Glomerular visceral epithelial cell (primary cell): ENCODE results near the gene ARHGAP10.

ENCODE experiments used
- DNase-seq: peaks from one replicate; pipeline ENCODE4 v3.0.0-alpha.2; 2016; ENCODE audit errors: extremely low spot score

The ARHGAP10 gene

GRCh38 chr4:147825451-147826287 is 93.8 kb downstream of the ARHGAP10 start:
- DNase-seq: no peak

GRCh38 chr4:147826288-147826646 is 94.4 kb downstream of the ARHGAP10 start:
- no peak for DNase-seq

- DNase-seq: peak; percentile 22
Measured at GRCh38 chr4:147828331-147828905, 96.5 kb downstream of the ARHGAP10 start.

- no peak for DNase-seq
Measured at GRCh38 chr4:147829401-147830101, 97.7 kb downstream of the ARHGAP10 start.

GRCh38 chr4:147830102-147830463 is 98.2 kb downstream of the ARHGAP10 start:
- DNase-seq: no peak

- DNase-seq: peak; percentile 27
Measured at GRCh38 chr4:147830987-147831386, 99.1 kb downstream of the ARHGAP10 start.

GRCh38 chr4:147831551-147832171 is 99.8 kb downstream of the ARHGAP10 start:
- DNase-seq: peak; percentile 77

GRCh38 chr4:147833254-147833653 is 101.4 kb downstream of the ARHGAP10 start:
- peak; percentile 31 for DNase-seq

GRCh38 chr4:147833741-147834140 is 101.9 kb downstream of the ARHGAP10 start:
- no peak for DNase-seq

GRCh38 chr4:147834480-147834879 is 102.6 kb downstream of the ARHGAP10 start:
- no peak for DNase-seq

- no peak for DNase-seq
Measured at GRCh38 chr4:147836807-147837206, 104.9 kb downstream of the ARHGAP10 start.

GRCh38 chr4:147837435-147837834 is 105.5 kb downstream of the ARHGAP10 start:
- DNase-seq: no peak

GRCh38 chr4:147837854-147838253 is 106.0 kb downstream of the ARHGAP10 start:
- DNase-seq: no peak

GRCh38 chr4:147839200-147839599 is 107.3 kb downstream of the ARHGAP10 start:
- DNase-seq: no peak

GRCh38 chr4:147839663-147840062 is 107.8 kb downstream of the ARHGAP10 start:
- DNase-seq: no peak

- DNase-seq: no peak
Measured at GRCh38 chr4:147840838-147841738, 109.2 kb downstream of the ARHGAP10 start.

- DNase-seq: no peak
Measured at GRCh38 chr4:147842573-147842972, 110.7 kb downstream of the ARHGAP10 start.

- no peak for DNase-seq
Measured at GRCh38 chr4:147843162-147843561, 111.3 kb downstream of the ARHGAP10 start.

- DNase-seq: no peak
Measured at GRCh38 chr4:147844781-147845180, 112.9 kb downstream of the ARHGAP10 start.

GRCh38 chr4:147846318-147847155 is 114.6 kb downstream of the ARHGAP10 start:
- no peak for DNase-seq
